ENCODE results near the gene PPP1R12A. TPM values are rescaled to one million over a fixed set of nuclear protein-coding genes. Genes with fewer than 3 reads are reported as not detected.
"Not testable (repeated sequence)": the region's sequence is repeated elsewhere in the genome, so short reads cannot be mapped to it uniquely, and the experiment has no call there.

The PPP1R12A gene
- polyA plus RNA-seq, 1 donor = 59.8 TPM

DNA sequence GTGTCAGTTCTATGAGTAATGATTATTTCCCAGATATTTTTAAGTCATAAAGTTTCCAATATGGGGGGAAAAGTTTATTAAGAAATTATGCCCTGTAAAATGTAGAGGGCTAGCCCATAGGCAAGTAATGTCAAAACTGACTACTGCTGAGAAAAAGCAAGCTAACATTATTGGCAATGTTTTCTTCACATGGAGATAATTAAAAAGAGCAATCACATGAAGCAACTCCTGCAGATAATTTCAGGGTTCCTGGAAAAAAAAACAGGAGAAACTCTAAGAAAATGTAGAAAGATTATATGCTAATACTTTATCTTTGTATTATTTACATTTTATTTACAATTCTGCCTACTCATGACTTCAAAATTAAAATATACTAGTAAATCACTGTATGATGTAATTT, 39.8 kb downstream of the PPP1R12A start:
- no peak for DNase-seq (ENCODE audit: low read depth)

DNA sequence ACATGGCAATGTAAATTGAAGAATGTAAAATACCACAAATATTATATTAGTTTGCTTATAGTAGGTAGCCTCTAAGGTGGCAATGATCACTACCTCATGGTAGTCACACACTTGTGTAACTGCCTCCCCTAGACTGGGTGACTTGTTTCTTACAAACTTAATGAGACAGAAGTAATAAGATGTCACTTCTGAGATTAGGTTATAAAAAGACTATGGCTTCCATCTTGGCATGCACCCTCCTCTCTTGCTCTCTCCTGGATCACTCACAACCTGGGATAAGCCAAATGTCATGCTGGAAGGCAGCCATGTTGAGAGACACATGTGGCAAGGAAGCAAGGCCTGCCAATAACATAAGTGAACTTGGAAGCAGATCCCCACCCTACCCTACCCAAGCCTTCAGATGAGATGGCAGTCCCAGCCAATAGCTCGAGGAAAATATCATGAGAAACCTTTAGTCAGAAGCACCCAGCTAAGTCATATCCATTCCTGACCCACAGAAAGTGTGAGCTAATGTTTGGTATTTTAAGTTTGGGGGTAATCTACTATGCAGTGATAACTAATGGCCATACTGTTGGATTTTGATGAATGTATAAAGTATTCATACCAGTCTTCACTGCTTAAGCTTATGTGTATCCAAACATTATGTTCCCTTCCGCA, 43.3 kb downstream of the PPP1R12A start:
- DNase-seq (ENCODE audit: low read depth) = no peak

DNA sequence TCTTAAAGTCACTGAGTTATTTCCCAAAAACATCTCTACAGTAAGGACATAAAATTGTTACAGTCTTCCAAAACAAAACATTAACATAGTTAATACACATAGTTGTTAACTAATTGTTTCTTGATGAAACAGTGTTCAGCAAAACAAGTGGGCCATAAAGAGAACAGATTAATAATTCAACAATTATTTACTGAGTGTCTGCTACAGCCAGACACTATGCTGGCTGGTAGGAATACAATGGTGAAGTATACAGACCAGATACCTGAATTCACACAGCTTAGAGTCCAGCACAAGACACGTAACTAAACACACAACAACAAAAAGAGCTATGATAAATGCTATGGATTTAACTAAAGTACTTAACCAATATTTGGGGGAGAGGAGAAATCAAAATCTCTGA, 47.0 kb downstream of the PPP1R12A start:
- DNase-seq (ENCODE audit: low read depth) = no peak

DNA sequence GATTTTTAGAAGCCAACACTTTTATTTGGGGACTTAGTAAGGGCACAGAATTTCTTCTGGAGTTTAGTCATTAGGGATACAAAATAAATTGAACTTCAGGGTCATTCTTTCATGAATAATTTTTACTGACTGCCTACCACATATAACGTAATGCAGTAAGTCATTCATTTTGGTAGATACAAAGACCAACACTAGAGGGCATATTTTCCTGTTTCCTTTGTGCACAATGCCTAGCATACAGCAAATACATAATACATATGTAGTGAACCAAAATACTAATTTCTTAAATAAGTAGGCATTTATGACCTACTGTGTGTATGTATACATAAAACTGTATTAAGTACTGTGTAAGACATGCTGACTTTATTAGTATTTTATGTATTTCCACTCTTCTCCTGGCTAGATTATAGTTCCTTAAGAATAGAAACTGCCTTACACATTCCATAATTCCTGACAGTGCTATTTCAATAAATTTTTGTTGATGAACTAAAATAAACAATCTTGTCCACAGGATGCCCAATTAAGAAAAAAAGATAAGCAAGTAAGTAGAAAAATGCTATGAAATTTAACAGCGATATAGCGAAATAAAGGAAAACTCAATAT, 47.9 kb downstream of the PPP1R12A start:
- DNase-seq (ENCODE audit: low read depth) = no peak

DNA sequence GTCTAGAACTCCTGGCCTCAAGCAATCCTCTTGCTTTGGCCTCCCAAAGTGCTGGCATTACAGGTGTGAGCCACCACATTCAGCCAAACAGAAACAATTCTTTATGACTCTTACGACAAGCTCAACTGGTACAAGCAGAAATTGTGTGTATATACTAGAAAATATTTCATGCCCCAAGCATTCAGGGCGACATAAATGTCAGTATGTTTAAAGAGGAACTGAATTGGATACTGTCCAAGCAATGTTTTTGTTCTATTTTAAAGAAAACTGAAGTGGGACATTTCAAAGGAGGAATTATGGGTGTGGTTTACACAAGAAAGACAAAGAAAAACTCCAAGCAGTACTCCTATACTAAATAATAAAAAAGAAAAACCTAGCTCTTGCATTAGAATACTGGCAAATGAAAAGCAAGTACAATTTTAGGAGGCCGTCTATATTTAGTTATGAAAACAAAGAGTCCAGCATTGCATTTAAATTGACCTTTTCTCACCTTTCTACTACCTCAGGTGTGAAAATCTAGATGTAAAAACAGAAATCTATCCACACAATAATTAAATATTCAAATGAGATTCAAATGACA, 48.9 kb downstream of the PPP1R12A start:
- no peak for DNase-seq (ENCODE audit: low read depth)

DNA sequence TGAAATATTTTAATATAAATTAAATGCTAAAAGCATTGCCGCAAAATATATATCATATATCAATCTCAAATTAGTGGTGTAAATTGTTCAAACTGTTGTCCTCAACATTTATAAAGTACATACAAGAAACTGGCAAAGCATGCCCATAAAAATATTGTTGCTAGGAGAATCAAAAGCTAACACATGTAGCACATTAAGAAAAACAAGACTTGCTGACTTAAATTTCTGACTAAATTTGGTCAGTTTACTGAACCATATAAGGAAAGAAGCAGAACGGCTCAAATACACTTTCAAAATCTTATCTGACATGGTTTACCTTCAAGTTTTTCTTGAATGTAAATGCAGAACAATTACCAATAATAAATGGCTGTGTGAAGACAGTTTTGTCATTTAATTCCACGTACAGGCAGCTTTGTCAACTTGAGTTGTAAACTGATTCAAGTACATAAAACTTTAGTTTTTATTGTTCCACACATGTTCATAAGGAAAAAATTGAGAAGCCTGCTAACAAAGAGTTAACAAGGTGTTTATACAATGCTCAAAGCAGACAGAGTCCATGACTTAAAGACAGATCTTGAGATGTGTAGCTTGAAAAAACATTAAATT, 50.4 kb downstream of the PPP1R12A start:
- no peak for DNase-seq (ENCODE audit: low read depth)

DNA sequence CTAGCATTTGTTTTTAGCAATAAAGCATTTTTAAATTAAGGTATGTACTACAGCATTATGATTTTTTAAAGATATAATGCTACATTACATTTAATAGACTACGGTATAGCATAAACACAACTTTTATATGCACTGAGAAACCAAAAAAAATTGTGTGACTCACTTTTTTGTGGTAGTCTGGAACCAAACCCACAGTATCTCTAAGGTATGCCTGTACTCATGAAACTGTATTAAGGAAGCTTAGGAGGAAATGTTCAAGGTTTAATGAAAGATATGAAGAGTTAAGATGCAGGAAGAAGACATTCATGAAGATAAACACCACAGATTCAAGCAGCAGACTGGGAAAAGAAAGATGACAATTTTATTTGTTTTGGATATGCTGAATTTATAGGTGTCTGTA, 51.7 kb downstream of the PPP1R12A start:
- DNase-seq (ENCODE audit: low read depth) = no peak

DNA sequence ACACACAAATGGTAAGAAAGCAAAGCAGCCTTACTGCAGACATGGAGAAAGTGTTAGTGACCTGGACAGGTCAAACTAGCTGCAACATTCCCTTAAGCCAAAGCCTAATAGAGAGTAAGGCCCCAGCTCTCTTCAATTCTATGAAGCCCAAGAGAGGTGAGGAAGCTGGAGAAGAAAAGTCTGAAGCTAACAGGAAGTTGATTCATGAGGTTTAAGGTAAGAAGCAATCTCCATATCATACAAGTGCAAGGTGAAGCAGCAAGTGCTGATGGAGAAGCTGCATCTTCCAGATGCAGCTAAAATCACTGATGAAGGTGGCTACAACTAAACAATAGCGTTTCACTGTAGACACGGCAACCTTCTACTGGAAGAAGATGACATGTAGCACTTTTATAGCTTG, 53.5 kb downstream of the PPP1R12A start:
- no peak for DNase-seq (ENCODE audit: low read depth)

DNA sequence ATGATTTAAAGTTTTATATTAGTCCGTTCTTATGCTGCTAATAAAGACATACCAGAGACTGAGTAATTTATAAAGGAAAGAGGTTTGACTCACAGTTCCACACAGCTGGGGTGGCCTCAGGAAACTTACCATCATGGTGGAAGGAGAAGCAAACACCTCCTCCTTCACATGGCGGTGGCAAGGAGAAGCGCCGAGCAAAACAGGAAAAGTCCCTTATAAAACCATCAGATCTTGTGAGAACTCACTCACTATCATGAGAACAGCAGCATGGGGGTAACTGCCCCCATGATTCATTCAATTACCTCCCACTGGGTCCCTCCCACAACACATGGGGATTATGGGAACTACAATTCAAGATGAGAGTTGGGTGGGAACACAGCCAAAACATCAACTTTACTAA, 56.4 kb downstream of the PPP1R12A start:
- not testable (repeated sequence) for DNase-seq (ENCODE audit: low read depth)

DNA sequence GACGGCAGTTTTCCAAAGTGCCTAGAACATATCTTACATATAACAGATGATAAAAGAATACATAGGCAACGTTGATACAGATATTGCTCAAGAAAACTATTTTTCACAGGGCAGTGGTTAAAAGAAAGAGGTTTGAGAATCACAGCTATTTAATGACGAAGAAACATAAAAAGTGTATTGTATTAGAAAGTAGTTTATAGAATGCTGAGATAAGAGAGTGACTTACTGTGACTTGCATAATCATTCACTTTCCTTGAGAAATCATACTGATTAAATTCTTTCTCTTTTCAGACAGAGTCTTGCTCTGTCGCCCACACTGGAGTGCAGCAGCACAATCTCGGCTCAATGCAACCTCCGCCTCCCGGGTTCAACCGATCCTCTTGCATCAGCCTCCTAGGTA, 57.7 kb downstream of the PPP1R12A start:
- no peak for DNase-seq (ENCODE audit: low read depth)

DNA sequence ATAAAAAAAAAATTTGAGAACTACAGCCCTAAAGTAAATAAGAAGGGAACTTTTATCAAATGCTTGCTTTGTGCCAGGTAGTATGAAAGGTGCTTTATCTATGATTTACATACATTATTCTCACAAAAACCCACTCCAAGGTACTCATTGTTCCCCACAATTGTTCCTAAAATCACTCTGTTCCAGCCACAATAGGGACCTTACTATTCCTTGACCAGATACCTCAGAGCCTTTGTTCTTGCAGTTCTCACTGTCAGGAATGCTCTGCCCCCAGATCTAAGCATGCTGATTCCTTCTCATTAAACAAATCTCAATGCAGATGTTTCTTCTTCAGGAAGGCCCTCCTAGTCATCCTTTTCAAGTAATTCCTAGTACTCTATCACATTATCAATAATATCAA, 60.2 kb downstream of the PPP1R12A start:
- DNase-seq (ENCODE audit: low read depth) = no peak

DNA sequence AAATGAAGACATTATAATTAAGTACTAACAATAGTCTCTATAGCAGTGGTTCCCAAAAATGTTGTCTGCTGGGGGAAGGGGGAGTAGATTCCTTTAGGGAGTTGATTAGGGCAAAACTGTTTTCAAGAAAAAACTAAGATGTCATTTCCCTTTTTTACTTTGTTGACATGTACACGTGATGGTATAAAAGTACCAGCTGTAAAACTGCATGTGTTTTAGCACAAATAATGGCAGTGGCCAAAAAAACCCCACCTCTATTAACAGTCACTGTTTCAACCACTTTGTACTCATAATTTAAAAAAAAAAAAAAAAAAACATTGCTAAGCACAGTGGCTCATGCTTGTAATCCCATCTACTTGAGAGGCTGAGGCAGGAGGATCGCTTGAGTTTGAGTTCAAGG, 61.7 kb downstream of the PPP1R12A start:
- no peak for DNase-seq (ENCODE audit: low read depth)

DNA sequence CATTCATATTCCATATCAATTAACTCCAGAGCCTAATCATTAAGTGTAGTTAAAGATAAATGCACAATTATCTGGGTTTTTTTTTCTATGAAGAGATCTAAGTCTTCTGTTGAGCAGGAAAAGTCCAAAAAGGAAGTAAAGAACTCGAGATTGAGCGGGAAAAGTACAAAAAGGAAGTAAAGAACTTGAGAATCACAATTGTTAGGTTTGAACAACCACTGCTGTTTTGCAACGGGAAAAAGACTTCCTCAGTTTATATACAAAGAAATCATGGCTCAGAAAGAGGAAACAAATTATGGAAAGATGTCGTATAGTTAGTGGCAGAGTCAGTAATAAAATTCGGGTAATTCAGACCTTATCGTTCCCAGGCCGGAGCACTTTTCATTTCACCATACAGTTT, 63.3 kb downstream of the PPP1R12A start:
- DNase-seq (ENCODE audit: low read depth) = no peak

DNA sequence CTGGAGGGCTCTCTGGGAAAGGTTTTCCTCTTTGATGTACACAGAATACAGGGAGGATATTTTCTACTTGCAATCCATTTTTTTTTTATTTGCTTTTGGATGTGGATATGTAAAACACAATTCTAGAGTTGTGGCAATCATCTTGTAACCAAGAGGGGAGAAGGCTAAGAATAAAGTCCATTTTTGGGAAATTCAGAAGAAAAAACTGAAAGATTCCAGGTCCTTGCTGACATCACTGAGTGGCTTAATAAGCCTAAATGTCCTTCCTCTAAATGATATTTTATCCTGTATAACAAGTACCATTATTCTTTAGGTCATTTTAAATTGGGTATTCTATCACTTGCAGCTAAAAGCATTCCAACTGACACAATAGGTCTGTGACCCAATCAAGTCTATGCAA, 64.0 kb downstream of the PPP1R12A start:
- no peak for DNase-seq (ENCODE audit: low read depth)

DNA sequence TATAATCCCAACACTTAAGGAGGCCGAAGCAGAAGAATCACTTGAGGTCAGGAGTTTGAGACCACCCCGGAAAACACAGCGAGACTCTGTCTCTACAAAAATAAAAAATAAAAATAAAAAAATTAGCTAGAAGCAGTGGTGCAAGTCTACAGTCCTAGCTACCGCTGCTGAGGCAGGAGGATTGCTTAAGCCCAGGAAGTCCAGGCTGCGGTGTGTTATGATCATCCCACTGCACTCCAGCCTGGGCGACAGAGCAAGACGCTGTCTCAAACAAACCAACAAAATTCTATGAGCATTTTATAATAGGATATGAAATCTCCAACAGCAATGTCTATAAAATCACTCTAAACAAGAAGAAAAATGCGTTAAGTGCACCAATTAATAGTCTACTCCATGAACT, 75.3 kb downstream of the PPP1R12A start:
- no peak for DNase-seq (ENCODE audit: low read depth)

DNA sequence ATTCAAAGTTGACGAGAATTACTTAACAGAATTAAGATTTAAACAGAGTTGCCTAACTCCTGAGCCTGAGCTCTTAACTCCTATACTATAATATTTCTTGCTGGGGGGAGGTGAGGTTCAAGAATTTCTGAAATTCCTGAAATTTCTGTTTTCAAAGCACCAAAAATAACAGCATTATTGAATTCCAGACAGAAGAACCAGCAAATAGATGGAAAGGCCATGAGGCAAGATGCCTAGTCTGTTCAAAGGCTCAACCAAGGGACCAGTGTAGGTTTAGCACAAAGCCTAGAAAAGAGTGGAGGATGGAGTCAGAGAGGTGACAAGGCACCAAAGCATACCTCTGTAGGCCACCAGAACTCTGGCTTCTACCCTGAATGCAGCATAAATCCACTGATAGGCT, 76.4 kb downstream of the PPP1R12A start:
- no peak for DNase-seq (ENCODE audit: low read depth)

DNA sequence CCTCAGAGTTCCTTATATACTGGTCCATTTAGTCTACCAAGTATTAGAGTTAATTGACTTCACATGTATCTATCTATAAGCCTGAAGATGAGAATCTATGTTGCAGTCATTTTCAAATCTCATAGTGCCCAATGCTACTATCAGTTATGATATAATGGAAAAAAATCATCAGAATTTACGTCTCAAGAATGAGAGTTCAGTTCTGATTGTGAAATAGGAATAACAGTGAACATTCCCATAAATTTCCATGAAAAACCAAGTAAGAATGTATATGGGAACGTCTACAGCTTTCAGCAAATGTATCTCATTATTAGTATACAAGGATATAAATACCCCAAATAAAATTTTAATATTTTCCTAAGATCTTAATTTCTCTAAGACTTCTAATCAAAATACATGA, 77.2 kb downstream of the PPP1R12A start:
- no peak for DNase-seq (ENCODE audit: low read depth)

DNA sequence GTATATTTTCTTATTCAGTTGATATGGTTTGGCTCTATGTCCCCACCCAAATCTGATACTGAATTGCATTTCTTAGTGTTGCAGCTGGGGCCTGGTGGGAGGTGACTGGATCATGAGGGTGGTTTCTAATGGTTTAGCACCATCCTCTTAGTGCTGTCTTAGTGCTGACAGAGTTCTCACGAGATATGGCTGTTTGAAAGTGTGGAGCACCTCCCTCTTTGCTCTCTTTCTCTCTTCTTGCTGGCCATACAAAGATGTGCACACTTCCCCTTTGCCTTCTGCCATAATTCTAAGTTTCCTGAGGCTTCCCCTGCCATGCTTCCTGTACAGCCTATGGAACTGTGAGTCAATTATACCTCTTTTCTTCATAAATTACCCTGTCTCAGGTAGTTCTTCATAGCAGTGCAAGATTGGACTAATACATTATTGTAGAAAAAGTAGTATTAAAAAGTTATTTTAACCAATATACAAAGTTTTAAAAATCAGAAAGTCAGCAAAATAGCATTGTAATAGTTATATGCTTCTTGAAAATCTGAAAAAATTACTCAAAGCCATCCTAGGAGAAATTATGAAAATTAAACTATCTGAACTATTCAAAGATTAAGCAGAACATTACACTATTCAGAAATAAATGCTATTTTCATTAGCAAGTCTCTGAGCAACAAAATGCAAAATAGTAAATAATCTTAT, 84.1 kb downstream of the PPP1R12A start:
- DNase-seq (ENCODE audit: low read depth) = no peak

DNA sequence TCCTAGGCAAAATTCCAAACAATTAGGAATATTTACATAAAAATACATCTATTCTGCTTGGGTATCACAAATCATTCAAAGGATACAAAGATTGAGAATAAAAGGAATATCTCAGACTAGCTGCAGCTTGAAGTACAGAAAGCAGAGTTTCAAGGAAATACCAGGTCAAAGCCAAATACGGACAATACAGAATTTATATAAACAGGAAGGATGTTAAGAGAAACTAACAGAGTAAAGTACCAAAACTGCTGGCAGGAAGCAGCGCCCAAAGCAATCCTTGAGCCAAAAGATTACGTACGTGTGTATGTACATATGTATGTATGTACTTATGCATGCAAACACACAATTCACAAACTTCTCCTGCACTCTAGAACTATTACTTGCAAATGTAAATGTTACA, 86.6 kb downstream of the PPP1R12A start:
- DNase-seq (ENCODE audit: low read depth) = no peak

DNA sequence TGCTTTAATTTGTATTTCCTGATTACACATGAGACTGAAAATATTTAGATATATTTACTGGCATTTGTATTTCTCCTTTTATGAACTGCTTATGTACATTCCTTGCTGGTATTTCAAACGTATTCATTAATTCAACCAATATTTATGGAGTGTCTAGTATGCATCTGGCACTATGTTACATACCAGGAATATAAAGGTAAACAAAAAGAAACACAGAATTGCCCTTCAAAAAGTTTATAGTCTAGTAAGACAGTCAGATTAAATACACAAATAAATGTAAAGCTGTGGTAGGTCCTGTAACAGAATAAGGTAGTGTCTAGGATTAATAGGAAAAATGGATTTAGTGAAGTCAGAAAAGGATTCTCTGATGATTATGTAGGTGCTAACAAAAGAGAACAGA, 87.5 kb downstream of the PPP1R12A start:
- no peak for DNase-seq (ENCODE audit: low read depth)

DNA sequence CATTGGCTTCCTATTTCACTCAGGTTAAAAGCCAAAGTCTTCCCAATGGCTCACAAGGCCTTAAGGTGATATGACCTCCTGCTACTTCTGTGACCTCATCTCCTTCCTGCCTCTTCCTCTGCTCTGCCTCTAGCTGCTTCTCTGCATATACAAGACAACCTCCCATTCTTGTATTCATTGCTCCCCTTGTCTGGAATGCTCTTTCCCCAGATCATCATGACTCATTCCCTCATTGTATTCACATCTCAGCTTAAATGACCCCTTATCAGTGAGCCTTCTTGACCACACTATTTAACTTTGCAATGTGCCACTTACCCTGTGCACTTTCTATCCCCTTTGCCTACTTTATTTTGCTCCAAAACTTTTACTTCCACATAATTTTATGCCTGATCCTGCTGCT, 90.2 kb downstream of the PPP1R12A start:
- no peak for DNase-seq (ENCODE audit: low read depth)

DNA sequence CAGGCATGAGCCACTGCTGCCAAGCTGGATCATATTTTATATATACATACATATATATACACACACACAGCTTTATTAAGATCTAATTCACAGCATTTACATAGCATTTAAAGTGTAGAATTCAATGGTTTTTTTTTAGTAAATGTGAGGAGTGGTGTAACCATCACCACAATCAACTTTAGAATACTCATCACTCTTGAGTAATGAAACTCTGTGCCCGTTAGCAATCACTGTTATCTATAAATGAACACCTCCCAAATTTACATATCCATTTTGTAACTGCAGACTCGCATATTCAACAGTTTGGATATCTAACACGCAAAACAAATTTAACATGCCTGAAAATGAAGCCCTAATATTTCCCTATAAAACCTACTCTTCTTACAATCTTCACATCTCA, 90.9 kb downstream of the PPP1R12A start:
- DNase-seq (ENCODE audit: low read depth) = no peak

DNA sequence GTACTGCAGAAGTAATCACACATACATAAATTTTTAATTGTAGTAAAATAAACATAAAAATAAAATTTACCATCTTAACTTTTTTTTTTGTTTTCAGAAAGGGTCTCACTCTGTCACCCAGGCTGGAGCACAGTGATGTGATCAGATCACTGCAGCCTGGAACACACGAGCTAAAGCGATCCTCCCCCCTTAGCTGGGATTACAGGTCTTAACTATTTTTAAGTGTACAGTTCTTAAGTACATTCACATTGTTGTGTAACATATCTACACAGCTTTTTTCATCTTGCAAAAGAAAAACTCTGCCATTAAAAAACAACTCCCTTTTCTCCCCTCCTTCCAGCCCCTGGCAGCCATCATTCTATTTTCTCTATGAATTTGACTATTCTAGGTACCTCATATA, 92.3 kb downstream of the PPP1R12A start:
- DNase-seq (ENCODE audit: low read depth) = no peak

Measured in forelimb muscle (tissue), 1 donor.